IMR-90 (cell line): ENCODE measurements around the gene LARP1B. TPM values are rescaled to one million over a fixed set of nuclear protein-coding genes. Genes with fewer than 3 reads are reported as not detected.

ENCODE experiments used
- ATAC-seq: fragments of 200-7000 bp; cut with Tn5 transposase; 2 replicates; pipeline ENCODE4 v1.9.1; 2020; ENCODE audit warnings: low read depth, mild to moderate bottlenecking, moderate library complexity
- BruUV-seq: library from RNA; stranded (reverse); fragments of 400-500 nt; replicated peaks from 2 replicates; lab custom pipeline; 2021; lab: Mats Ljungman, UMichigan
- CTCF ChIA-PET: fragments of 300-600 bp; formaldehyde crosslinking; extraction: SDS; loops from one replicate; lab custom pipeline; 2021; ENCODE audit warnings: antibody characterized with exemption; lab: Yijun Ruan, JAX
- POLR2A ChIA-PET: fragments of 300-600 bp; sonication (Branson Sonifier 250); formaldehyde crosslinking; loops from one replicate; lab custom pipeline; 2022; ENCODE audit warnings: antibody characterized with exemption; ENCODE audit not compliant: unreplicated experiment; lab: Charles Lee
- DNase-seq: peaks from one replicate; pipeline ENCODE4 v3.0.0; 2013
- H2AFZ ChIP-seq: replicated peaks from 2 replicates; pipeline ENCODE3; 2013; ENCODE audit warnings: low read length, mild to moderate bottlenecking; ENCODE audit not compliant: poor library complexity
- H2AK5ac ChIP-seq: 2 replicates; pipeline ENCODE4 v1.6.1; 2013; ENCODE audit warnings: low read depth, low read length, inconsistent platforms
- H2AK9ac ChIP-seq: replicated peaks from 2 replicates; pipeline ENCODE3; 2013; ENCODE audit warnings: mild to moderate bottlenecking, low read depth, low read length, moderate library complexity; ENCODE audit not compliant: poor library complexity
- H2BK120ac ChIP-seq: 2 replicates; pipeline ENCODE4 v1.6.1; 2013; ENCODE audit warnings: low read depth, low read length, inconsistent platforms
- H2BK15ac ChIP-seq: 3 replicates; pipeline ENCODE4 v1.6.1; 2013; ENCODE audit warnings: low read depth, low read length, inconsistent platforms
- H2BK20ac ChIP-seq: 2 replicates; pipeline ENCODE4 v1.6.1; 2013; ENCODE audit warnings: low read depth, mild to moderate bottlenecking, inconsistent platforms, low read length, moderate library complexity
- H2BK5ac ChIP-seq: 2 replicates; pipeline ENCODE4 v1.6.1; 2013; ENCODE audit warnings: mild to moderate bottlenecking, low read depth, low read length, inconsistent platforms; ENCODE audit not compliant: poor library complexity, severe bottlenecking
- H3K14ac ChIP-seq: replicated peaks from 2 replicates; pipeline ENCODE4 v1.6.1; 2013; ENCODE audit warnings: low read depth, low read length, inconsistent platforms
- H3K18ac ChIP-seq: 2 replicates; pipeline ENCODE4 v1.6.1; 2013; ENCODE audit warnings: low read depth, low read length, control low read depth
- H3K23ac ChIP-seq: 2 replicates; pipeline ENCODE4 v1.6.1; 2013; ENCODE audit warnings: low read depth, low read length, inconsistent platforms
- H3K27ac ChIP-seq: 2 replicates; pipeline ENCODE4 v1.5.1; 2013; ENCODE audit warnings: mild to moderate bottlenecking, control low read depth, low read length; ENCODE audit not compliant: insufficient read depth
- H3K27me3 ChIP-seq: 2 replicates; pipeline ENCODE4 v1.6.1; 2013; ENCODE audit warnings: low read length; ENCODE audit not compliant: control insufficient read depth, insufficient read depth
- H3K36me3 ChIP-seq: 2 replicates; pipeline ENCODE4 v1.6.1; 2013; ENCODE audit warnings: low read length, mixed read lengths; ENCODE audit not compliant: control insufficient read depth, insufficient read depth
- H3K4ac ChIP-seq: 2 replicates; pipeline ENCODE4 v1.6.1; 2013; ENCODE audit warnings: low read depth, low read length, inconsistent platforms
- H3K4me1 ChIP-seq: 2 replicates; pipeline ENCODE4 v1.6.1; 2013; ENCODE audit warnings: low read length, mixed read lengths; ENCODE audit not compliant: control insufficient read depth, insufficient read depth
- H3K4me2 ChIP-seq: 2 replicates; pipeline ENCODE4 v1.6.1; 2013; ENCODE audit warnings: low read depth, mild to moderate bottlenecking, control low read depth, low read length, moderate library complexity
- H3K4me3 ChIP-seq: 2 replicates; pipeline ENCODE4 v1.5.1; 2013; ENCODE audit warnings: low read depth, mild to moderate bottlenecking, control low read depth, low read length, moderate library complexity; ENCODE audit not compliant: insufficient read depth
- H3K56ac ChIP-seq: 2 replicates; pipeline ENCODE4 v1.6.1; 2013; ENCODE audit warnings: low read length, inconsistent platforms; ENCODE audit not compliant: insufficient read depth; ENCODE audit errors: extremely low read depth
- H3K79me1 ChIP-seq, 2 experiments: 2 replicates each; pipeline ENCODE4 v1.6.1; 2013; ENCODE audit warnings: low read length in 2 of 2, inconsistent platforms in 1 of 2, low read depth in 1 of 2
- H3K9ac ChIP-seq: 2 replicates; pipeline ENCODE4 v1.6.1; 2013; ENCODE audit warnings: low read depth, low read length, control low read depth
- H3K9me1 ChIP-seq: 2 replicates; pipeline ENCODE4 v1.6.1; 2013; ENCODE audit warnings: low read length, inconsistent platforms; ENCODE audit not compliant: insufficient read depth
- H3K9me3 ChIP-seq: 2 replicates; pipeline ENCODE4 v1.6.1; 2013; ENCODE audit warnings: low read length; ENCODE audit not compliant: control insufficient read depth, insufficient read depth
- H4K20me1 ChIP-seq: 2 replicates; pipeline ENCODE4 v1.6.1; 2013; ENCODE audit warnings: low read length, inconsistent platforms; ENCODE audit not compliant: insufficient read depth
- H4K5ac ChIP-seq: 2 replicates; pipeline ENCODE4 v1.6.1; 2013; ENCODE audit warnings: mild to moderate bottlenecking, low read depth, low read length, control low read depth
- H4K8ac ChIP-seq, 2 experiments: 2 replicates each; pipeline ENCODE4 v1.6.1; 2013; ENCODE audit warnings: low read depth in 2 of 2, low read length in 2 of 2, control low read depth in 1 of 2, inconsistent platforms in 1 of 2
- H4K91ac ChIP-seq: 2 replicates; pipeline ENCODE4 v1.6.1; 2013; ENCODE audit warnings: low read depth, low read length, inconsistent platforms; ENCODE audit not compliant: insufficient read depth
- CEBPB ChIP-seq: IDR thresholded peaks from 2 replicates; pipeline ENCODE4 v1.6.1; 2012; ENCODE audit warnings: low read depth, low read length, improper control_type of control experiment
- MAFK ChIP-seq: IDR thresholded peaks from 2 replicates; pipeline ENCODE4 v1.6.1; 2012; ENCODE audit warnings: low read depth, low read length, improper control_type of control experiment
- MAZ ChIP-seq: IDR thresholded peaks from 2 replicates; pipeline ENCODE4 v1.6.1; 2012; ENCODE audit warnings: low read depth, mild to moderate bottlenecking, low read length, improper control_type of control experiment, moderate library complexity, borderline replicate concordance
- POLR2A ChIP-seq: IDR thresholded peaks from 2 replicates; pipeline ENCODE4 v1.6.1; 2012; ENCODE audit warnings: mild to moderate bottlenecking, low read depth, low read length
- RCOR1 ChIP-seq: IDR thresholded peaks from 2 replicates; pipeline ENCODE4 v1.6.1; 2012; ENCODE audit warnings: mild to moderate bottlenecking, low read length, improper control_type of control experiment; ENCODE audit not compliant: insufficient replicate concordance
- RFX5 ChIP-seq: IDR thresholded peaks from 2 replicates; pipeline ENCODE4 v1.8.0; 2012; ENCODE audit warnings: low read depth, mild to moderate bottlenecking, low read length, moderate library complexity
- WGBS, 2 experiments: methylation state at CpG; one replicate each; pipeline versions ENCODE4 v1.1.5 to v1.1.7; 2013; ENCODE audit warnings: missing lambda C conversion rate in 2 of 2; ENCODE audit not compliant: insufficient read length in 1 of 2; ENCODE audit errors: extremely low coverage in 2 of 2; 5-methylcytosine and 5-hydroxymethylcytosine counted together
- dilution Hi-C: fragments of 300-500 bp; cut with HindIII; formaldehyde crosslinking; loops from one replicate; pipeline ENCODE4 v1.14.3; 2018; ENCODE audit warnings: low sequenced_read_pairs; ENCODE audit not compliant: unreplicated experiment
- in situ Hi-C: fragments of 300-500 bp; cut with MboI; formaldehyde crosslinking; loops from 3 replicates; pipeline ENCODE4 v1.14.3; 2019; ENCODE audit warnings: low sequenced_read_pairs, inconsistent platforms, mixed read lengths
- intact Hi-C: fragments of 100-400 bp; cut with micrococcal nuclease; formaldehyde crosslinking; loops from 2 replicates; pipeline ENCODE4 v1.10.0; 2022
- polyA plus RNA-seq, 3 experiments: library from polyadenylated mRNA; depleted of rRNA; stranded (reverse); fragments of >200 nt; gene quantifications; 2 replicates each; pipeline ENCODE4 v1.2.3, GENCODE V29; 2012; ENCODE audit warnings: low replicate concordance in 1 of 3
- total RNA-seq: library from RNA; depleted of rRNA; stranded (reverse); fragments of >200 nt; gene quantifications from 2 replicates; pipeline ENCODE4 v1.2.3, GENCODE V29; 2012
- TF ChIP-seq, protein P1 (sequence below): conservative IDR thresholded peaks from 2 replicates; pipeline ENCODE4 v1.5.1; 2012; ENCODE audit warnings: mild to moderate bottlenecking, low read depth, low read length, improper control_type of control experiment
- TF ChIP-seq, protein P2 (sequence below): fragments of 150-350 bp; IDR thresholded peaks from 2 replicates; pipeline ENCODE4 v1.6.1; 2017; ENCODE audit warnings: mild to moderate bottlenecking, antibody characterized with exemption, low read length, low read depth
- TF ChIP-seq, protein P3 (sequence below): fragments of 150-350 bp; IDR thresholded peaks from 2 replicates; pipeline ENCODE4 v1.6.1; 2016; ENCODE audit warnings: low read depth, mild to moderate bottlenecking, low read length, moderate library complexity, borderline replicate concordance

Gene LARP1B
- total and polyA plus RNA-seq, 2 of the 4 experiments (the other 2 are of a cell fraction): 8.8 to 11.1 TPM

DNA sequence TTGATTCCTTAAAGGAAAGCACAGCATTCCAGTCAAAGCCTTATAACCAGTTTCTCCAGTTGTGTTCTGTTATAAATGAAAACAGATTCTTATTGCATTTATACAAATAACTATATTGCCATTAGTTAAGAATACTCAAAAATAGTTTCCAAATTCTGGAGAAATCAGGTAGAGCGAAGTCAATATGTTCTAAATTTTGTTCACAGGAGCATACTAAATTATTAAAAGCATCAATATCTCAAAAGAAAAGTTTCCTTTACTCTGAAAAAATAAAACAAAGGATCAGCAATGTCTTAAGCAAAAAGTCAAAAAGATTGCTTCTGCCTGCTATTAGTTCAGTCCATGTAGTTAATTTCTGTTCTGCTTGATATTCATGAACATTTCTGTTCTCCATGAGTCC, 186.8 kb downstream of the LARP1B start:
- no peak overlapping the region for H3K4me3 ChIP-seq
- BruUV-seq: no TSS peak

More for the DNA sequence above, 186.8 kb downstream of the LARP1B start:
- in situ Hi-C loops: no loop called here
- no peak overlapping the region for H3K14ac ChIP-seq
- H3K9ac ChIP-seq: no peak overlapping the region
- no peak overlapping the region for H2AK5ac ChIP-seq
- H3K4me1 ChIP-seq: peaks cover 2% of the 10 kb centered on the region; the same call in 1 of the 2 replicates
- ATAC-seq: no peak
- H4K8ac ChIP-seq: no peak overlapping the region
- H4K20me1 ChIP-seq: no peaks in the 10 kb centered on the region
- intact Hi-C loops: no loop called here
- H4K91ac ChIP-seq: no peak overlapping the region
- no peak overlapping the region for H3K4me2 ChIP-seq
- no peak overlapping the region for H2BK20ac ChIP-seq
- no peak overlapping the region for H3K27ac ChIP-seq
- no peak overlapping the region for H4K5ac ChIP-seq
- ChIA-PET CTCF (no interaction called here), POLR2A (no interaction called here)
- DNase-seq: no peak
- H3K56ac ChIP-seq: no peak overlapping the region
- WGBS, 2 experiments: no CpG with 5 or more reads among the region's 1 CpG
- H2BK5ac ChIP-seq: no peak overlapping the region
- no peak overlapping the region for H3K23ac ChIP-seq
- H3K4ac ChIP-seq: no peak overlapping the region
- peaks cover 12% of the 10 kb centered on the region for H3K9me3 ChIP-seq
- no peaks in the 10 kb centered on the region for H3K79me1 ChIP-seq
- no peak for TF ChIP-seq MAZ
- TF ChIP-seq, protein P1, sequence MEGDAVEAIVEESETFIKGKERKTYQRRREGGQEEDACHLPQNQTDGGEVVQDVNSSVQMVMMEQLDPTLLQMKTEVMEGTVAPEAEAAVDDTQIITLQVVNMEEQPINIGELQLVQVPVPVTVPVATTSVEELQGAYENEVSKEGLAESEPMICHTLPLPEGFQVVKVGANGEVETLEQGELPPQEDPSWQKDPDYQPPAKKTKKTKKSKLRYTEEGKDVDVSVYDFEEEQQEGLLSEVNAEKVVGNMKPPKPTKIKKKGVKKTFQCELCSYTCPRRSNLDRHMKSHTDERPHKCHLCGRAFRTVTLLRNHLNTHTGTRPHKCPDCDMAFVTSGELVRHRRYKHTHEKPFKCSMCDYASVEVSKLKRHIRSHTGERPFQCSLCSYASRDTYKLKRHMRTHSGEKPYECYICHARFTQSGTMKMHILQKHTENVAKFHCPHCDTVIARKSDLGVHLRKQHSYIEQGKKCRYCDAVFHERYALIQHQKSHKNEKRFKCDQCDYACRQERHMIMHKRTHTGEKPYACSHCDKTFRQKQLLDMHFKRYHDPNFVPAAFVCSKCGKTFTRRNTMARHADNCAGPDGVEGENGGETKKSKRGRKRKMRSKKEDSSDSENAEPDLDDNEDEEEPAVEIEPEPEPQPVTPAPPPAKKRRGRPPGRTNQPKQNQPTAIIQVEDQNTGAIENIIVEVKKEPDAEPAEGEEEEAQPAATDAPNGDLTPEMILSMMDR: no peak
- no peak for TF ChIP-seq RFX5
- TF ChIP-seq, protein P2, sequence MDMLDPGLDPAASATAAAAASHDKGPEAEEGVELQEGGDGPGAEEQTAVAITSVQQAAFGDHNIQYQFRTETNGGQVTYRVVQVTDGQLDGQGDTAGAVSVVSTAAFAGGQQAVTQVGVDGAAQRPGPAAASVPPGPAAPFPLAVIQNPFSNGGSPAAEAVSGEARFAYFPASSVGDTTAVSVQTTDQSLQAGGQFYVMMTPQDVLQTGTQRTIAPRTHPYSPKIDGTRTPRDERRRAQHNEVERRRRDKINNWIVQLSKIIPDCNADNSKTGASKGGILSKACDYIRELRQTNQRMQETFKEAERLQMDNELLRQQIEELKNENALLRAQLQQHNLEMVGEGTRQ: no peak
- TF ChIP-seq, protein P3, sequence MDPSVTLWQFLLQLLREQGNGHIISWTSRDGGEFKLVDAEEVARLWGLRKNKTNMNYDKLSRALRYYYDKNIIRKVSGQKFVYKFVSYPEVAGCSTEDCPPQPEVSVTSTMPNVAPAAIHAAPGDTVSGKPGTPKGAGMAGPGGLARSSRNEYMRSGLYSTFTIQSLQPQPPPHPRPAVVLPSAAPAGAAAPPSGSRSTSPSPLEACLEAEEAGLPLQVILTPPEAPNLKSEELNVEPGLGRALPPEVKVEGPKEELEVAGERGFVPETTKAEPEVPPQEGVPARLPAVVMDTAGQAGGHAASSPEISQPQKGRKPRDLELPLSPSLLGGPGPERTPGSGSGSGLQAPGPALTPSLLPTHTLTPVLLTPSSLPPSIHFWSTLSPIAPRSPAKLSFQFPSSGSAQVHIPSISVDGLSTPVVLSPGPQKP: no peak
- no peak for TF ChIP-seq CEBPB
- TF ChIP-seq POLR2A: no peak
- no peak for TF ChIP-seq MAFK
- no peak for TF ChIP-seq RCOR1
- no peak overlapping the region for H3K18ac ChIP-seq
- no peak overlapping the region for H2BK120ac ChIP-seq
- no peak overlapping the region for H2AFZ ChIP-seq
- no peaks in the 10 kb centered on the region for H3K36me3 ChIP-seq
- no peak overlapping the region for H2AK9ac ChIP-seq
- no peak overlapping the region for H2BK15ac ChIP-seq
- dilution Hi-C loops: no loop called here
- H3K9me1 ChIP-seq: no peaks in the 10 kb centered on the region
- no peaks in the 10 kb centered on the region for H3K27me3 ChIP-seq
